ENCODE results near the gene NEUROG1. TPM values are rescaled to one million over a fixed set of nuclear protein-coding genes. Genes with fewer than 3 reads are reported as not detected.
A peak's percentile ranks its signal among the peaks of the same experiment; 100 is the strongest.
"Not testable (repeated sequence)": the region's sequence is repeated elsewhere in the genome, so short reads cannot be mapped to it uniquely, and the experiment has no call there.

NEUROG1 gene
- total RNA-seq, 1 donor from 2014 or later, result not detected

DNA sequence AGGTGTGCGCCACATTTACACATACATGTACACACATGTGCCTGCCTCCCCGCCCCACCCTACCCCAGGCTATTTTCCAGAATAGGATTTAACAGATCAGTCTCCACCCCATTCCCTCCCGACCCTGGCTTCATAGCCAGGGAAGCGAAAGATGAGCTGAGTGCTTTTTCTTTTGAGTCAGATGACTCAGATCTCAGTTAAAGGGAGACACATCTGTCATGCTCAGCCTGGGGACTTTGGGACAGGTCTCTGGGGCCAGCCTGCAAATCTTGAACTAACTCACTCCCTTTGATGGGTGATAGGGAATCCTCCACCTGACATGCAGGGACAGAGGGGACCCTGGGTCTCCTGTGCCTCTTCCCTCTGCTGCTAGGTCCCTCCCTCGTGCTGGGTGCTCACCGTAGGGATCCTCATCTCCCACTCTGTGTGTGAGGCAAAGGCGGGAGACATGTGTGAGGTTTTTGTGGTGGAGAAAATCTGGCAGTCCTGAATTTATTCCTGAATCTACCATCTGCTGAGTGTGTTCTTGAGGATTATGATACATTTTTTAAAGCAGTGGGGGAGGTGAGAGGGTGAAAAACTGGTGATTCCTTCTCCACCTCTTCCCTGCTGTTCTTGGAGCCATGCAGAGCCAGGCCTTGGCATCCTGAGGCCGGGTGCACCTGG, 37.7 kb downstream of the NEUROG1 start:
- H3K27ac ChIP-seq, result no peak overlapping the region
- DNase-seq (ENCODE audit: extremely low spot score in 2 of 2), result peak; percentile 65 to 82
- no peak for TF ChIP-seq POLR2A (IDR thresholded peaks at IDR 0.05)
- TF ChIP-seq CTCF (IDR thresholded peaks at IDR 0.05), result no peak
- TF ChIP-seq POLR2AphosphoS5 (IDR thresholded peaks at IDR 0.05; ENCODE audit: insufficient read depth in 1 of 2, low read depth in 1 of 2), result no peak
- no peaks in the 10 kb centered on the region for H3K36me3 ChIP-seq
- H3K27me3 ChIP-seq, result no peaks in the 10 kb centered on the region
- H3K9me3 ChIP-seq, result no peaks in the 10 kb centered on the region
- H3K4me3 ChIP-seq, result no peak overlapping the region
- intact Hi-C loops (cut with DNase I), result no loop called here
- H3K4me1 ChIP-seq, result peaks cover 21% of the 10 kb centered on the region

DNA sequence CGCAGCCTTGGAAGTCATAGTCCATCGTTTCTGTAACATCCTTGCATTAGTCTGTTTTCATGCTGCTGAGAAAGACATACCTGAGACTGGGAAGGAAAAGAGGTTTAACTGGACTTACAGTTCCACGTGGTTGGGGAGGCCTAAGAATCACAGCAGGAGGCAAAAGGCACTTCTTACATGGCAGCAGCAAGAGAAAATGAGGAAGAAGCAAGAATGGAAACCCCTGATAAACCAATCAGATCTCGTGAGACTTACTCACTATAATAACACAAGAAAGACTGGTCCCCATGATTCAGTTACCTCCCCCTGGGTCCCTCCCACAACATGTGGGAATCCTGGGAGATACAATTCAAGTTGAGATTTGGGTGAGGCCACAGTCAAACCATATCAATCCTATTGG, 40.2 kb downstream of the NEUROG1 start:
- H3K36me3 ChIP-seq; H3K27ac ChIP-seq; H3K4me3 ChIP-seq; intact Hi-C loops (cut with DNase I); H3K27me3 ChIP-seq; H3K9me3 ChIP-seq: not testable (repeated sequence)
- peaks cover 24% of the 10 kb centered on the region for H3K4me1 ChIP-seq
- peak in 1 of 2 donors; percentile 22 for DNase-seq (ENCODE audit: extremely low spot score in 2 of 2)

DNA sequence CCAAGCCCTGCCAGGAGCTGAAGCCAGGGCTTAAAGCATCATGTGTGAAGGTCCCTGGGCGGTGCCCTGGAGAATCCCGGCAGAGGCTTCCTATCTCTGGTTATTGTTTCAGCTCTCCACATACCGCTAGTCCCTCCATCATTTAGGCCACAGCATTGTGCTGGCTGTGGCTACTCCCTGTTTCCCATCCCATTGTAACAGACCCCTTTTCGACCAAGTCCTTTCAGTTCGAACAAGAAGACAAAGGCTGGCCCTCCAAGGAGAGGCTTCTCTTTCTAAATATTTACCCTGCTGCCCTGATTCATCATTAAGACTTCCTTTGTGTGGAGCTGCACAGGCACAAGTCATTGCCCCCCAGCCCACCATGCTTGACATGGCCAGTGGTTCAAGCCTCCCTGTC, 41.6 kb downstream of the NEUROG1 start:
- H3K4me3 ChIP-seq, result no peak overlapping the region
- TF ChIP-seq POLR2A (IDR thresholded peaks at IDR 0.05), result no peak
- no peak for TF ChIP-seq CTCF (IDR thresholded peaks at IDR 0.05)
- TF ChIP-seq POLR2AphosphoS5 (IDR thresholded peaks at IDR 0.05; ENCODE audit: insufficient read depth in 1 of 2, low read depth in 1 of 2), result no peak
- peak in 1 of 2 donors; percentile 44 for DNase-seq (ENCODE audit: extremely low spot score in 2 of 2)
- H3K4me1 ChIP-seq, result peaks cover 36% of the 10 kb centered on the region
- no peaks in the 10 kb centered on the region for H3K27me3 ChIP-seq
- H3K36me3 ChIP-seq, result no peaks in the 10 kb centered on the region
- intact Hi-C loops (cut with DNase I), result no loop called here
- H3K9me3 ChIP-seq, result no peaks in the 10 kb centered on the region
- H3K27ac ChIP-seq, result peak overlapping the region; percentile 17

- peak in 1 of 2 donors; percentile 93 for DNase-seq (ENCODE audit: extremely low spot score in 2 of 2)
- no peaks in the 10 kb centered on the region for H3K27me3 ChIP-seq
- peaks cover 42% of the 10 kb centered on the region for H3K4me1 ChIP-seq
- TF ChIP-seq CTCF (IDR thresholded peaks at IDR 0.05) (no peak), POLR2AphosphoS5 (IDR thresholded peaks at IDR 0.05; ENCODE audit: insufficient read depth in 1 of 2, low read depth in 1 of 2) (peak in 1 of 2 donors; percentile 46), POLR2A (IDR thresholded peaks at IDR 0.05) (no peak)
- H3K9me3 ChIP-seq, result no peaks in the 10 kb centered on the region
- peak overlapping the region; percentile 17 for H3K27ac ChIP-seq
- H3K36me3 ChIP-seq, result no peaks in the 10 kb centered on the region
- no peak overlapping the region for H3K4me3 ChIP-seq
- intact Hi-C loops (cut with DNase I), result no loop called here
Observed at GRCh38 chr5:135493406-135494180, 42.2 kb downstream of the NEUROG1 start.

DNA sequence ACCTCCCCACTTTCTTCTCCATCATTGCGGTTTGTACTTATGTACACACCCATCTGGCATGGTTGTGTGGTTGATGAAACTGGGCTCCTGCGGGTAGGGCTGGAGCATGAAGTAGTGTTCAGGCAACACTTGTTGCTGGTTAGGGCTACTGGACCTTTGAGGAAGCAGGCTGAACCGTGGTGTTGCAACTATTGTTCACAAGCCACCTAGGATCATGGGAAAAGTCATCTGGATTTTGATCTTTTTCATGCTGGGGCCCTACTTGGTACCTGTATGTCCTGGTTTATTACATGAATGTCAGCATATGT, 43.5 kb downstream of the NEUROG1 start:
- no peak for TF ChIP-seq CTCF (IDR thresholded peaks at IDR 0.05)
- TF ChIP-seq POLR2AphosphoS5 (IDR thresholded peaks at IDR 0.05; ENCODE audit: insufficient read depth in 1 of 2, low read depth in 1 of 2), result no peak
- TF ChIP-seq POLR2A (IDR thresholded peaks at IDR 0.05), result no peak
- Histone ChIP-seq H3K27me3 (no peaks in the 10 kb centered on the region), H3K4me3 (no peak overlapping the region), H3K4me1 (peaks cover 43% of the 10 kb centered on the region), H3K9me3 (no peaks in the 10 kb centered on the region), H3K36me3 (no peaks in the 10 kb centered on the region), H3K27ac (no peak overlapping the region)
- intact Hi-C loops (cut with DNase I), result no loop called here
- DNase-seq (ENCODE audit: extremely low spot score in 2 of 2), result no peak
